SK-N-DZ (cell line): ENCODE measurements around the gene SLC13A5.

Experiments
- DNase-seq: peaks from one replicate; pipeline ENCODE4 v3.0.0-alpha.2; 2015; ENCODE audit warnings: low spot score
- small RNA-seq, 2 experiments: library from RNA; depleted of rRNA; stranded (forward); fragments of <200 nt; gene quantifications; one replicate each; pipeline ENCODE3, GENCODE V24; 2014

The SLC13A5 gene

DNA sequence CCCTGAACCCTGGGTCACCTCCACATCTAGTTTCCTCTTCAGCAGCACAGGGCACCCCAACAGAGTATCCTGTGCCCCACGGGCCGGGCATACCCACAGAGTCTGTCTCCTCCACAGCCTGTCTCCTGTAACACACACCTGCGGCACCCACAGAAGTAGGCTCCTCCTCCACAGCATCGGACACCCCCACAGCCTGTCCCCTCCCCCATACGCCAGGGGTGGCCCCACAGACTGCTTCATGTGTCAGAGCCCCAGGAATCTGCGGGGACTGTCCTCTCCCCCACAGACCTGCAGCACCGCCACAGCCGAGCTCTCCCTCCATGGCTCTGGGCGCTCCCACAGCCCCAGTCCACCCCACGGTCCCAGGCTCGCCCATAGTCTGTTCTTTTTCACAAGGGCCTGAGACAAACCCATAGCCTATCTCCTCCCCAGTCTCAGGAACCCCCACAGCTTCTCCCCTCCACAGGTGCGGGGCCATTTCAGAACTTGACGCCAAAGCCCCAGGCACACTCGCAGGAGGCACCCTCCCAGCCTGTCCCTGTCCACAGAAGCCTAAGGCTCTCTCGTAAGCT is 74.1 kb downstream of the SLC13A5 start:
- no peak for DNase-seq

DNA sequence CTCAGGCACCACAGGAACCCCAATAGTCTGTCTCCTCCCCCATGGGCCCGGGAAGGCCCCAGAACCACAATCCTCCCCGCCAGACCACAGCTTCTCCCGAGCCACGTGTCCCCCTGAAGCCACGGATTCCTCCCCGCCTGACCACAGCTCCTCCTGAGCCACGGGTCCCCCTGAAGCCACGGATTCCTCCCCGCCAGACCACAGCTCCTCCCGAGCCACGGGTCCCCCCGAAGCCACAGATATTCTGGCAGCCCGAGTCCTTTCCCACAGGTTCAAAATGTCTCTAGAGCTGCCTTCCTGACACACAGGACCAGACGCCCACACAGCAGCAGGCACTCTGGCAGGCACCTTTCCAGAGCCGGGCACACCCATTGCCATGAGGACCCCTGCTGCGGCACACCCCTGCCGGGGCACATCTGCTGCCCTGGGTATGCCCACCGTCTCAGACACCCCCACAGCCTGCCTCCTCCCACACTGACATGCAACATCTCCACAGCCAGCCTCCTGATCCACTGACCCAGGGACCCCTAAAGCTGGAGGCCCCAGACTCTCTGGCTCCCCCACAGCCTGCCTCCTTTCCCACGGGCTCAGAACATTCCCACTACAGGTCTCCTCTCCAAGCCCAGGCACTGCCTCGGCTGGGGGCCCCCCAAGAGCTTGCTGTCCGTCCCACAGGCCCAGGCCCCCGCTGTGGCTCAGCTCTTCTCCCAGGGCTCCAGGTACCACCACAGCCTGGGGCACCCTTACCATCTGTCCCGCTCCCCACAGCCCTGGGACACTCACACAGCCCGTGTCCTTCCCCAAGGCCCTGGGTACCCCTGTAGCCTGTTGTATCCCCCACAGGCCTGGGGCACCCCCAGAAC is 74.9 kb downstream of the SLC13A5 start:
- no peak for DNase-seq

- DNase-seq = no peak
These were observed 75.7 kb downstream of the SLC13A5 start for GRCh38 chr17:6637458-6637840.

DNA sequence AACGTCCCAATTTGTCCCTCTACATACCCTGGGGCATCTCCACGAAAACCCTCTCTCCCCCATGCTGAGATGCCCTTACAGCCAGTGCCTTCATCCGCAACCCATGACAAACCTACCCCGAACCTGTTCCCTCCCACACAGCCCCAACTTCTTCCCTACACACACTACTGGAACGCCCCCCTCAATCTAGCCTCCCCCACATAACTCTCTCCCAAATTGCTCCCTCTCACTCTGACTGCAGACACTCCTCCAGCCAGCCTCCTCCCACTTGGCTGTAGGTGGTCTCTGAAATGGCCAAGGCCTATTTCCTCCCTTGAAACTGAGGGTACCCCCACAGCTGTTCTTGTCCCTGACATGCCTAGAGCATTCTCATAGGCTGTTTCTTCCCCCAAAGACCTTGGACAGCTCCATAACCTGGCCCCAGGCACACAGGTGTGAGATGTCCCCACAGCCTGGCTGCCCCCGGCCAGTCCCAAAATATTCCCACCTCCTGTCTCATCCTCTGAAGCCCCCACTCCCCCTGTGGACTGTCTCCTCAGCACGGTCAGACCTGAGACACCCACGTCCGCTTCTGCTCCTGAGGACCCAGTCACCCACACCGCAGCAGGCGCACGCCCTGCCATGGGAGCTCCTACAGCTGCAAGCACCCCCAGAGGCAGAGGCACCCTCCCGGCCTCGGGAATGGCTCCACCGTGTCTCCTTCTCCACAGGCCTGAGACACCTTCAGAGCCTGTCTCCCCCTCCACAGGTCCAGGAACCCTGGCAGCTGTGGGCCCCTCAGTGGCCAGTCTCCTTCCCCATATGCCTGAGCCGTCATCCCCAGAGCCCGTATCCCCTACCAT is 76.3 kb downstream of the SLC13A5 start:
- no peak for DNase-seq

- no peak for DNase-seq
These were observed 77.1 kb downstream of the SLC13A5 start for GRCh38 chr17:6636105-6636504.

Small RNAs within 50 kb of the gene (small RNA-seq; reads per million reads assigned to genes)
- gene AC004706.2 (0 reads per million in 2 experiments), gene MIR4520-1 (0 reads per million in 2 experiments)
